Measurements from ENCODE around the gene NRIP3. TPM values are rescaled to one million over a fixed set of nuclear protein-coding genes. Genes with fewer than 3 reads are reported as not detected.

Gene NRIP3
- total and polyA plus RNA-seq, 9 of the 15 experiments (the other 6 are each of a cell fraction or from before 2014, with no cell fraction given): 4.4 to 18.7 (median 11.6) TPM

DNA sequence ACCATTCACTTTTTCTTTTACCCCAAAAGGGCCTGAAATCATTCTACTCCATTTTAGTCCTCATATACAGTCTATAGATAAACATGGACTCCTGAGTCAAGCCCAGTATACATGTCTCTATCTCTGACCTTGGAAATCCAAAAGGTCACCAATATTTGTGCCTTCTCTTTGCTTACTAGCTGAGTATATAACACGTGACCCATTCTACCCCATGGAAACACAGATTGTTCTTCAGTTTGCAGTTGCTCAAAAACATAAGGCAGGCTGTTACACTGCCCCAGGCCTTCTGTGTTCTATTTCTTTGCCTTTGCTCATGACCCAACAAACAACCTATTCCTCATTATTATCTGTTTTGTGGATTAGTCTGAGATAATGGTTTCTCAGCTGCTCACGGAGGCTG lies 5.8 kb downstream of the NRIP3 start (continued):
- TF ChIP-seq, protein P1, sequence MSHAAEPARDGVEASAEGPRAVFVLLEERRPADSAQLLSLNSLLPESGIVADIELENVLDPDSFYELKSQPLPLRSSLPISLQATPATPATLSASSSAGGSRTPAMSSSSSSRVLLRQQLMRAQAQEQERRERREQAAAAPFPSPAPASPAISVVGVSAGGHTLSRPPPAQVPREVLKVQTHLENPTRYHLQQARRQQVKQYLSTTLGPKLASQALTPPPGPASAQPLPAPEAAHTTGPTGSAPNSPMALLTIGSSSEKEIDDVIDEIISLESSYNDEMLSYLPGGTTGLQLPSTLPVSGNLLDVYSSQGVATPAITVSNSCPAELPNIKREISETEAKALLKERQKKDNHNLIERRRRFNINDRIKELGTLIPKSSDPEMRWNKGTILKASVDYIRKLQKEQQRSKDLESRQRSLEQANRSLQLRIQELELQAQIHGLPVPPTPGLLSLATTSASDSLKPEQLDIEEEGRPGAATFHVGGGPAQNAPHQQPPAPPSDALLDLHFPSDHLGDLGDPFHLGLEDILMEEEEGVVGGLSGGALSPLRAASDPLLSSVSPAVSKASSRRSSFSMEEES (CRISPR knock-in tag; IDR thresholded peaks at IDR 0.05): peak; percentile 59
- TF ChIP-seq RAD51 (IDR thresholded peaks at IDR 0.05; ENCODE audit: borderline replicate concordance, low read depth) (0 out of 2 replicates have a peak, but pooled peaks have one; percentile 30), SIN3A (IDR thresholded peaks at IDR 0.05; ENCODE audit: borderline replicate concordance in 2 of 2, control insufficient read depth in 1 of 2, low read depth in 2 of 2, low read length in 2 of 2) (no peak), EZH2 (IDR thresholded peaks at IDR 0.05; ENCODE audit: borderline replicate concordance, low read depth, low read length) (no peak), TCF7 (IDR thresholded peaks at IDR 0.05; ENCODE audit: borderline replicate concordance) (no peak), USF2 (CRISPR knock-in tag; IDR thresholded peaks at IDR 0.05) (0 out of 2 replicates have a peak, but pooled peaks have one; percentile 17)
- TF ChIP-seq, protein P2, sequence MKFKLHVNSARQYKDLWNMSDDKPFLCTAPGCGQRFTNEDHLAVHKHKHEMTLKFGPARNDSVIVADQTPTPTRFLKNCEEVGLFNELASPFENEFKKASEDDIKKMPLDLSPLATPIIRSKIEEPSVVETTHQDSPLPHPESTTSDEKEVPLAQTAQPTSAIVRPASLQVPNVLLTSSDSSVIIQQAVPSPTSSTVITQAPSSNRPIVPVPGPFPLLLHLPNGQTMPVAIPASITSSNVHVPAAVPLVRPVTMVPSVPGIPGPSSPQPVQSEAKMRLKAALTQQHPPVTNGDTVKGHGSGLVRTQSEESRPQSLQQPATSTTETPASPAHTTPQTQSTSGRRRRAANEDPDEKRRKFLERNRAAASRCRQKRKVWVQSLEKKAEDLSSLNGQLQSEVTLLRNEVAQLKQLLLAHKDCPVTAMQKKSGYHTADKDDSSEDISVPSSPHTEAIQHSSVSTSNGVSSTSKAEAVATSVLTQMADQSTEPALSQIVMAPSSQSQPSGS (CRISPR knock-in tag; IDR thresholded peaks at IDR 0.05): no peak

All from K562 (cell line).